ENCODE measurements around the gene LCN15. TPM values are rescaled to one million over a fixed set of nuclear protein-coding genes. Genes with fewer than 3 reads are reported as not detected.
"Not testable (repeated sequence)": the region's sequence is repeated elsewhere in the genome, so short reads cannot be mapped to it uniquely, and the experiment has no call there.

The LCN15 gene
- total and polyA plus RNA-seq, 7 experiments from 2014 or later: not detected

GRCh38 chr9:136806067-136806466 is 41.7 kb upstream of the LCN15 start:
- Mint-ChIP-seq H3K4me3 (peak overlapping the region; percentile 78 to 92 (median 90)), H3K36me3 (peaks cover 0 to 10% (median 3%) of the 10 kb centered on the region in 5 donors), H3K9me3 (no peaks in the 10 kb centered on the region), H3K27me3 (peaks cover 0 to 13% (median 0%) of the 10 kb centered on the region in 5 donors), H3K27ac (peak overlapping the region in 4 of 9 donors; percentile 51 to 94 (median 77)), H3K4me1 (peaks cover 22 to 46% (median 32%) of the 10 kb centered on the region in 7 donors)
- Histone ChIP-seq H3K9me3 (ENCODE audit: control insufficient read depth in 2 of 3, low read length in 3 of 3) (no peaks in the 10 kb centered on the region), H3K27me3 (ENCODE audit: control insufficient read depth in 2 of 2, insufficient read depth in 2 of 2, low read length in 2 of 2) (no peaks in the 10 kb centered on the region), H3K36me3 (ENCODE audit: control insufficient read depth in 2 of 3, insufficient read depth in 3 of 3, low read length in 3 of 3) (peaks cover 0 to 7% (median 0%) of the 10 kb centered on the region in 3 experiments), H3K27ac (ENCODE audit: low read depth, low read length) (no peak overlapping the region), H3K4me3 (ENCODE audit: low read length) (no peak overlapping the region), H3K4me1 (ENCODE audit: control insufficient read depth in 2 of 2, insufficient read depth in 2 of 2, low read length in 2 of 2) (peaks cover 20 to 31% of the 10 kb centered on the region in 2 donors)
- intact Hi-C loops (cut with micrococcal nuclease): loop anchor here (2.0 to 5.0 kb wide), 3 partner anchors 61 to 136 kb away; partner anchors contain the start of genes EDF1 (in 1 of the 2), FBXW5 (in 1 of the 2) and TRAF2 (in 1 of the 2)
- DNase-seq (peak in 1 of 9 donors; percentile 19), ATAC-seq (no peak)
- ChIA-PET CTCF (interaction anchor here (1.7 kb wide), 1 partner anchor 13 kb away, joined by 9 read pairs; no protein-coding TSS in a partner anchor), POLR2A (interaction anchor here (0.7 to 4.7 kb wide), 4 partner anchors 14 to 262 kb away, joined by 3 to 38 read pairs (median 4); partner anchors contain the start of genes TMEM141 and TRAF2)

- no peak for DNase-seq
Measured at GRCh38 chr9:136805207-136805740, 41.0 kb upstream of the LCN15 start.

GRCh38 chr9:136804509-136805206 is 40.3 kb upstream of the LCN15 start:
- Mint-ChIP-seq H3K27ac (no peak overlapping the region), H3K4me3 (peak overlapping the region in 1 of 10 donors; percentile 32), H3K36me3 (peaks cover 0 to 8% (median 3%) of the 10 kb centered on the region in 5 donors), H3K27me3 (peaks cover 0 to 22% (median 0%) of the 10 kb centered on the region in 5 donors), H3K9me3 (no peaks in the 10 kb centered on the region), H3K4me1 (peaks cover 16 to 49% (median 37%) of the 10 kb centered on the region in 7 donors)
- Histone ChIP-seq H3K4me1 (ENCODE audit: control insufficient read depth in 2 of 2, insufficient read depth in 2 of 2, low read length in 2 of 2) (peaks cover 22 to 31% of the 10 kb centered on the region in 2 donors), H3K27ac (ENCODE audit: low read depth, low read length) (no peak overlapping the region), H3K9me3 (ENCODE audit: control insufficient read depth in 2 of 3, low read length in 3 of 3) (no peaks in the 10 kb centered on the region), H3K27me3 (ENCODE audit: control insufficient read depth in 2 of 2, insufficient read depth in 2 of 2, low read length in 2 of 2) (no peaks in the 10 kb centered on the region), H3K36me3 (ENCODE audit: control insufficient read depth in 2 of 3, insufficient read depth in 3 of 3, low read length in 3 of 3) (peaks cover 0 to 7% (median 0%) of the 10 kb centered on the region in 3 experiments), H3K4me3 (ENCODE audit: low read length) (no peak overlapping the region)
- POLR2A ChIA-PET: interaction anchor here (0.8 to 4.7 kb wide), 2 partner anchors 12 to 14 kb away, joined by 3 to 38 read pairs; partner anchors contain the start of gene TMEM141
- ATAC-seq: no peak
- CTCF ChIA-PET: no interaction called here
- no peak for DNase-seq
- intact Hi-C loops (cut with micrococcal nuclease): loop anchor here in 1 of 2 donors (5.0 kb wide), 1 partner anchor 138 kb away; the partner anchor contains the start of gene FBXW5

More at GRCh38 chr9:136805207-136805740, 41.0 kb upstream of the LCN15 start:
- ChIA-PET CTCF (interaction anchor here (1.7 kb wide), 1 partner anchor 12 kb away, joined by 9 read pairs; no protein-coding TSS in a partner anchor), POLR2A (interaction anchor here (0.7 to 4.7 kb wide), 4 partner anchors 13 to 262 kb away, joined by 3 to 38 read pairs (median 4); partner anchors contain the start of genes TMEM141 and TRAF2)
- H3K27me3 Mint-ChIP-seq: peaks cover 0 to 20% (median 0%) of the 10 kb centered on the region in 5 donors
- no peak overlapping the region for H3K27ac ChIP-seq (ENCODE audit: low read depth, low read length)
- no peaks in the 10 kb centered on the region for H3K9me3 Mint-ChIP-seq
- no peak overlapping the region for H3K4me3 ChIP-seq (ENCODE audit: low read length)
- H3K9me3 ChIP-seq (ENCODE audit: control insufficient read depth in 2 of 3, low read length in 3 of 3): no peaks in the 10 kb centered on the region
- peak overlapping the region in 5 of 10 donors; percentile 29 to 78 (median 47) for H3K4me3 Mint-ChIP-seq
- no peak for ATAC-seq
- H3K27me3 ChIP-seq (ENCODE audit: control insufficient read depth in 2 of 2, insufficient read depth in 2 of 2, low read length in 2 of 2): no peaks in the 10 kb centered on the region
- H3K4me1 ChIP-seq (ENCODE audit: control insufficient read depth in 2 of 2, insufficient read depth in 2 of 2, low read length in 2 of 2): peaks cover 24 to 34% of the 10 kb centered on the region in 2 donors
- H3K4me1 Mint-ChIP-seq: peaks cover 22 to 52% (median 36%) of the 10 kb centered on the region in 7 donors
- H3K36me3 ChIP-seq (ENCODE audit: control insufficient read depth in 2 of 3, insufficient read depth in 3 of 3, low read length in 3 of 3): peaks cover 0 to 7% (median 0%) of the 10 kb centered on the region in 3 experiments
- peak overlapping the region in 2 of 9 donors; percentile 28 to 70 for H3K27ac Mint-ChIP-seq
- intact Hi-C loops (cut with micrococcal nuclease): loop anchor here in 1 of 2 donors (5.0 kb wide), 1 partner anchor 137 kb away; the partner anchor contains the start of gene FBXW5
- peaks cover 0 to 8% (median 3%) of the 10 kb centered on the region in 5 donors for H3K36me3 Mint-ChIP-seq

GRCh38 chr9:136803551-136804508 is 39.5 kb upstream of the LCN15 start:
- Mint-ChIP-seq H3K4me3 (peak overlapping the region in 3 of 10 donors; percentile 4 to 32 (median 10)), H3K4me1 (peaks cover 9 to 40% (median 32%) of the 10 kb centered on the region in 7 donors), H3K27ac (peak overlapping the region in 4 of 9 donors; percentile 15 to 81 (median 45)), H3K27me3 (peaks cover 0 to 24% (median 0%) of the 10 kb centered on the region in 5 donors), H3K36me3 (peaks cover 0 to 5% (median 3%) of the 10 kb centered on the region in 5 donors), H3K9me3 (no peaks in the 10 kb centered on the region)
- POLR2A ChIA-PET: interaction anchor here (4.7 kb wide), 1 partner anchor 11 kb away, joined by 38 read pairs; the partner anchor contains the start of gene TMEM141
- H3K27me3 ChIP-seq (ENCODE audit: control insufficient read depth in 2 of 2, insufficient read depth in 2 of 2, low read length in 2 of 2): no peaks in the 10 kb centered on the region
- CTCF ChIA-PET: interaction anchor here (0.6 to 1.5 kb wide), 2 partner anchors 127 to 226 kb away, joined by 3 to 4 read pairs; no protein-coding TSS in a partner anchor
- H3K27ac ChIP-seq (ENCODE audit: low read depth, low read length): no peak overlapping the region
- intact Hi-C loops (cut with micrococcal nuclease): no loop called here
- no peak overlapping the region for H3K4me3 ChIP-seq (ENCODE audit: low read length)
- H3K4me1 ChIP-seq (ENCODE audit: control insufficient read depth in 2 of 2, insufficient read depth in 2 of 2, low read length in 2 of 2): peaks cover 19 to 31% of the 10 kb centered on the region in 2 donors
- peaks cover 0 to 7% (median 0%) of the 10 kb centered on the region in 3 experiments for H3K36me3 ChIP-seq (ENCODE audit: control insufficient read depth in 2 of 3, insufficient read depth in 3 of 3, low read length in 3 of 3)
- ATAC-seq (no peak), DNase-seq (no peak)
- no peaks in the 10 kb centered on the region for H3K9me3 ChIP-seq (ENCODE audit: control insufficient read depth in 2 of 3, low read length in 3 of 3)

GRCh38 chr9:136803009-136803550 is 38.8 kb upstream of the LCN15 start:
- POLR2A ChIA-PET; H3K4me3 ChIP-seq (ENCODE audit: low read length); H3K9me3 ChIP-seq (ENCODE audit: control insufficient read depth in 2 of 3, low read length in 3 of 3); H3K4me3 Mint-ChIP-seq; ATAC-seq; H3K36me3 Mint-ChIP-seq; H3K36me3 ChIP-seq (ENCODE audit: control insufficient read depth in 2 of 3, insufficient read depth in 3 of 3, low read length in 3 of 3); H3K9me3 Mint-ChIP-seq; intact Hi-C loops (cut with micrococcal nuclease); H3K27me3 ChIP-seq (ENCODE audit: control insufficient read depth in 2 of 2, insufficient read depth in 2 of 2, low read length in 2 of 2); H3K27ac ChIP-seq (ENCODE audit: low read depth, low read length); DNase-seq: not testable (repeated sequence)
- Mint-ChIP-seq H3K4me1 (peaks cover 8 to 39% (median 30%) of the 10 kb centered on the region in 7 donors), H3K27me3 (peaks cover 0 to 28% (median 0%) of the 10 kb centered on the region in 5 donors), H3K27ac (peak overlapping the region in 1 of 9 donors; percentile 81)
- CTCF ChIA-PET: interaction anchor here (0.6 to 1.5 kb wide), 2 partner anchors 127 to 226 kb away, joined by 3 to 4 read pairs; no protein-coding TSS in a partner anchor
- H3K4me1 ChIP-seq (ENCODE audit: control insufficient read depth in 2 of 2, insufficient read depth in 2 of 2, low read length in 2 of 2): peaks cover 16 to 28% of the 10 kb centered on the region in 2 donors
